AG04450 (cell line): Measurements from ENCODE around the gene TMEM205. TPM values are rescaled to one million over a fixed set of nuclear protein-coding genes. Genes with fewer than 3 reads are reported as not detected.
"Not testable (repeated sequence)": the region's sequence is repeated elsewhere in the genome, so short reads cannot be mapped to it uniquely, and the experiment has no call there.

Experiments
- CTCF ChIA-PET: fragments of 300-600, 350-600 bp; formaldehyde crosslinking; extraction: SDS; loops from one replicate; lab custom pipeline; 2022; ENCODE audit warnings: antibody characterized with exemption, inconsistent platforms; lab: Charles Lee
- POLR2A ChIA-PET: fragments of 350-600 bp; formaldehyde crosslinking; extraction: SDS; loops from one replicate; lab custom pipeline; 2021; ENCODE audit warnings: antibody characterized with exemption, inconsistent platforms; lab: Yijun Ruan, JAX
- DNase-seq: peaks from one replicate; pipeline ENCODE4 v3.0.0-alpha.2; 2011; ENCODE audit warnings: low read depth, low spot score
- H3K27ac ChIP-seq: one replicate; pipeline ENCODE4 v1.5.1; 2012; ENCODE audit warnings: low read depth, low read length, control low read depth
- H3K27me3 ChIP-seq: one replicate; pipeline ENCODE4 v1.6.0; 2012; ENCODE audit warnings: low read length; ENCODE audit not compliant: control insufficient read depth, insufficient read depth
- H3K4me3 ChIP-seq: 2 replicates; pipeline ENCODE4 v1.5.1; 2011; ENCODE audit warnings: mild to moderate bottlenecking, low read depth, low read length, control low read depth
- H3K9me3 ChIP-seq: 2 replicates; pipeline ENCODE4 v1.5.1; 2012; ENCODE audit warnings: low read length; ENCODE audit not compliant: control insufficient read depth, insufficient read depth
- polyA plus RNA-seq: library from polyadenylated mRNA; depleted of rRNA; stranded (reverse); fragments of >200 nt; gene quantifications from 2 replicates; pipeline ENCODE4 v1.2.3, GENCODE V29; 2011
- TF ChIP-seq, protein P1 (sequence below): IDR thresholded peaks from 2 replicates; pipeline ENCODE4 v1.5.1; 2011; ENCODE audit warnings: low read depth, low read length, control low read depth, inconsistent platforms

TMEM205 gene
- polyA plus RNA-seq, 1 experiment = 71.9 TPM

DNA sequence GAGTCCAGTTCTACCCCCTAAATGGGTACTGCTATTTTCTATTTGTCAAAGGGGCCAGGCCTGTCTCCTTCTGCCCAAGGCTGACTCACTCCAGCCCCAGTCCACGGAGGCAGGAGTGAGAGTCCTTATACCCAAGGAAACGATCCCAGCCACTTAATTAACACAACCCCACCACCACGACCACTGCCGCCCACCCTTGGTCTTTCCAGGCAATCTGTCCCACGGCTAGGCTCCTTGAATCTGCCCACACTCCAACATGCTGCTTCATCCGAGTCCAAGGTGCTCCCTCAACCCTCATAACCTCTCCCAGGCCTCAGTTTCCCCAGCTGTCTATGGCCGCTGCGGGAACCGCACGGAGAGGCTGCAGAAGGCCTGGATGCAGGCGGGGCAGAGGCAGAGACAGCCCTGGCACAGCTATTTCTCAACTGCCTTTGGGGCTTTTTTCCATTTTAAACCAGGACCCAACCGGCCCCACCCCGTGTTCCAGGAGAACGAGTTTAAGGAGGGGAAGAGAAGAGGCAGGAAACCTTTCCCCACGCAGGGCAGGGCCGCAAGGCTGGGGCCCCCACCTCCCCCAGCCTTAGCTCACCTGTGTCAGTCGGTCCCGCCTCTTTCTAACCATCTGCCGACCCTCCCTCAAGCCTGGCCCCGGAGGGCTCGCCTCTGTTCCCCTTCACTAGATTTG, 7.4 kb downstream of the TMEM205 start:
- ChIA-PET POLR2A (interaction anchor here (1.0 to 1.6 kb wide), 2 partner anchors 15 to 36 kb away, joined by 4 read pairs; partner anchors contain the start of gene SWSAP1), CTCF (interaction anchor here (1.5 kb wide), 1 partner anchor 43 kb away, joined by 6 read pairs; no protein-coding TSS in a partner anchor)
- no peak overlapping the region for H3K27ac ChIP-seq

DNA sequence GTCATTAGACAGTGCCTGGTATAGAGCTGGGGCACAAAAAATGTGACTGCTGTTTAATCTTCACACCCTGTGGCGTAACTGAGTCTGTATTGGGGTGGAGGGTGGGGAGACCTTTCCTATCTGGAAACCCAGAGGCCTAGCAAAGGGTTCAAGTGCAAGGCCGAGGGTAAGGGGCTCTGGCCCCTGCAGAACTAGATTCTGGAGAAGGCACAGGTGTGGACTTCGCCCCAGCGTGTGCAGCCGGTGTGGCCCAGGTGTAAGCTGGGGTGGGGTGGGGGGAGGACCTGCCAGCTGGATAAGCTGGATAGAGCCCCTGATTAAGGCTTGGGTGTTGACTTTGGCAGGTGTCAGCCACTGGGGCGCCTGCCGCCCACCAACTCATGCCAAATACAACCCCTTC, 7.9 kb downstream of the TMEM205 start:
- no peak overlapping the region for H3K27ac ChIP-seq
- H3K27me3 ChIP-seq = no peaks in the 10 kb centered on the region
- DNase-seq = no peak
- ChIA-PET POLR2A (interaction anchor here (0.7 kb wide), 1 partner anchor 14 kb away, joined by 4 read pairs; no protein-coding TSS in a partner anchor), CTCF (interaction anchor here (1.5 kb wide), 1 partner anchor 43 kb away, joined by 6 read pairs; no protein-coding TSS in a partner anchor)
- no peak overlapping the region for H3K4me3 ChIP-seq
- no peaks in the 10 kb centered on the region; the same call in 1 of the 2 replicates for H3K9me3 ChIP-seq
- TF ChIP-seq, protein P1, sequence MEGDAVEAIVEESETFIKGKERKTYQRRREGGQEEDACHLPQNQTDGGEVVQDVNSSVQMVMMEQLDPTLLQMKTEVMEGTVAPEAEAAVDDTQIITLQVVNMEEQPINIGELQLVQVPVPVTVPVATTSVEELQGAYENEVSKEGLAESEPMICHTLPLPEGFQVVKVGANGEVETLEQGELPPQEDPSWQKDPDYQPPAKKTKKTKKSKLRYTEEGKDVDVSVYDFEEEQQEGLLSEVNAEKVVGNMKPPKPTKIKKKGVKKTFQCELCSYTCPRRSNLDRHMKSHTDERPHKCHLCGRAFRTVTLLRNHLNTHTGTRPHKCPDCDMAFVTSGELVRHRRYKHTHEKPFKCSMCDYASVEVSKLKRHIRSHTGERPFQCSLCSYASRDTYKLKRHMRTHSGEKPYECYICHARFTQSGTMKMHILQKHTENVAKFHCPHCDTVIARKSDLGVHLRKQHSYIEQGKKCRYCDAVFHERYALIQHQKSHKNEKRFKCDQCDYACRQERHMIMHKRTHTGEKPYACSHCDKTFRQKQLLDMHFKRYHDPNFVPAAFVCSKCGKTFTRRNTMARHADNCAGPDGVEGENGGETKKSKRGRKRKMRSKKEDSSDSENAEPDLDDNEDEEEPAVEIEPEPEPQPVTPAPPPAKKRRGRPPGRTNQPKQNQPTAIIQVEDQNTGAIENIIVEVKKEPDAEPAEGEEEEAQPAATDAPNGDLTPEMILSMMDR = no peak

More for the DNA sequence above, 7.4 kb downstream of the TMEM205 start:
- H3K4me3 ChIP-seq = peak overlapping the region; percentile 73
- TF ChIP-seq, protein P1 = no peak
- DNase-seq = no peak
- H3K27me3 ChIP-seq = no peaks in the 10 kb centered on the region
- H3K9me3 ChIP-seq = no peaks in the 10 kb centered on the region; the same call in 1 of the 2 replicates

DNA sequence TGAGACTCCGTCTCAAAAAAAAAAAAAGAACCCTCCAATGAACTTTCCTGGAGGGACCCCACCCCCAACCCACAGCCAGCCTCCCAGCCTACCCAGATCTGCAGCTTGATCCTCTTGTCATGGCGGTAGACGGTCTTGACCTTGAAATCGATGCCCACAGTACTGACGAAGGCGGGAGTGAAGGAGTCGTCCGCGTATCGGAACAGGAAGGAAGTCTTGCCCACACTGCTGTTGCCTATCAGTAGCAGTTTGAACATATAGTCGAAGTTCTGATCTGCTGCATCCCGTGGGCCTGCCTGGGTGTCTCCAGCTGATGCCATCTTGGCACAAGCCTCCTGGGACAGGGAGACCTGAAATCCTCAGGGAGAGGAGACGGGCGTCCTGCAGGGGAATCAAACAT, 9.0 kb downstream of the TMEM205 start:
- no peak overlapping the region for H3K4me3 ChIP-seq
- no peaks in the 10 kb centered on the region; the same call in 1 of the 2 replicates for H3K9me3 ChIP-seq
- DNase-seq = no peak
- TF ChIP-seq, protein P1 = no peak
- H3K27ac ChIP-seq = no peak overlapping the region
- CTCF ChIA-PET = no interaction called here
- POLR2A ChIA-PET = no interaction called here
- no peaks in the 10 kb centered on the region for H3K27me3 ChIP-seq

DNA sequence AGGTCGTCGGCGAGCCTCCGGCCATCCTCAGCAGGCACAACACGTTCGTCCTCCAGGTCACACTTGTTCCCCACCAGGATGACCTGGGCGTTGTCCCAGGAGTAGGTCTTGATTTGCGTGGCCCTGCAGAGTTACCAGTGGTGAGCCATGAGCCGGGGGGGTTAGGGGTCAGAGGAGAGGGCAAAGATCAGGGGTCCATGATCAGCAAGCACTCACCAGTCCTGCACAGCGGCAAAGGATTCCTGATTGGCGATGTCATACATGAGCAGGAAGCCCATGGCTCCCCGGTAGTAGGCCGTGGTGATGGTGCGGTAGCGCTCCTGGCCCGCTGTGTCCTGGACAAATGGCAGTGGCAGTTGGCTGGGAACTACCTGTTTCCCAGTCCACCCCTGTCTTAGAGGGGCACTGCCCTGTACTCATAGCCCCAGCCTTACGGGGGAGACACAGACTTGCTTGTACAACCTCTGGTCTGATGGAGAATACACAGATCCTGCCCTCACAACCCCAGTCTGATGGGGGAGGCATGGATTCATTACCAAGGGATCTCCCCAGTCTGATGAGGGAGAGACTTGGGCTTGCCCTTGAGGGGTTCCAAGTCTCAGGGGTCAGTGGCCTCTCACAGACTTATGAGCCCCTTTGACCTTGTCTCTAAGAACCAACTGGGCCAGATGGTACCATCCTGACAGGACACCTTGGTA, 10.5 kb downstream of the TMEM205 start:
- Histone ChIP-seq H3K9me3 (no peaks in the 10 kb centered on the region; the same call in 1 of the 2 replicates), H3K27ac (no peak overlapping the region), H3K27me3 (no peaks in the 10 kb centered on the region), H3K4me3 (no peak overlapping the region)
- ChIA-PET CTCF (no interaction called here), POLR2A (no interaction called here)
- no peak for DNase-seq
- TF ChIP-seq, protein P1 = no peak

DNA sequence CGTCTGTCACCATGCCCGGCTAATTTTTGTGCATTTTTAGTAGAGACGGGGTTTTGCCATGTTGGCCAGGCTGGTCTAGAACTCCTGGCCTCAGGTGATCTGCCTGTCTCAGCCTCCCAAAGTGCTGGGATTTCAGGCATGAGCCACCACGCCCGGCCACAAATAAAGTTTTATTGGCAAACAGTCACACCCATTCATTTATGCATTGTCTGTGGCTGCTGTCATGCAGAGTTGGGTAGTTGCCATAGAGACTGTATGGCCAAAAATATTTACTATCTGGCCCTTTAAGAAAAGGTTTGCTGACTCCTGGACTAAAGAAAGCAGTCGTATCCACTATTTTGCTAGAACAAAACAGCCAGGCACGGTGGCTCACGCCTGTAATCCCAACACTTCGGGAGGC, 12.2 kb downstream of the TMEM205 start:
- POLR2A ChIA-PET, H3K27me3 ChIP-seq, DNase-seq, H3K27ac ChIP-seq, H3K4me3 ChIP-seq, H3K9me3 ChIP-seq: not testable (repeated sequence)
- CTCF ChIA-PET = interaction anchor here (1.5 kb wide), 1 partner anchor 40 kb away, joined by 3 read pairs; no protein-coding TSS in a partner anchor
